BLaER1 treated with 17β-estradiol and CSF1 and Interleukin-3, amounts not matched to agents 10 nM and 100 nM (cell line): ENCODE results near the gene CBLC.

Source experiments
- H3K27ac ChIP-seq, 11 experiments: shearing (Covaris generic); formaldehyde crosslinking; 2 replicates each; pipeline ENCODE4 v1.8.1; 2022
- H3K27me3 ChIP-seq, 11 experiments: shearing (Covaris generic); formaldehyde crosslinking; 2 replicates each; pipeline ENCODE4 v1.8.1; 2022
- H3K36me3 ChIP-seq, 11 experiments: shearing (Covaris generic); formaldehyde crosslinking; 2 replicates each; pipeline ENCODE4 v1.8.1; 2022
- H3K4me1 ChIP-seq, 10 experiments: shearing (Covaris generic); formaldehyde crosslinking; 2 replicates each; pipeline ENCODE4 v1.8.1; 2022
- H3K4me2 ChIP-seq, 11 experiments: shearing (Covaris generic); formaldehyde crosslinking; 2 replicates each; pipeline ENCODE4 v1.8.1; 2022
- H3K4me3 ChIP-seq, 10 experiments: shearing (Covaris generic); formaldehyde crosslinking; 2 replicates each; pipeline ENCODE4 v1.8.1; 2022
- H3K9ac ChIP-seq, 11 experiments: shearing (Covaris generic); formaldehyde crosslinking; 2 replicates each; pipeline ENCODE4 v1.8.1; 2022
- H3K9me3 ChIP-seq, 11 experiments: shearing (Covaris generic); formaldehyde crosslinking; replicated peaks in 1 of 11; 2 replicates each; pipeline ENCODE4 v1.8.1; 2022
- H4K20me1 ChIP-seq, 11 experiments: shearing (Covaris generic); formaldehyde crosslinking; 2 replicates each; pipeline ENCODE4 v1.8.1; 2022
- Cebpa-rat ChIP-seq, 11 experiments: shearing (Covaris generic); IDR thresholded peaks; 2 replicates each; pipeline ENCODE4 v1.8.1; 2022

Gene CBLC

DNA sequence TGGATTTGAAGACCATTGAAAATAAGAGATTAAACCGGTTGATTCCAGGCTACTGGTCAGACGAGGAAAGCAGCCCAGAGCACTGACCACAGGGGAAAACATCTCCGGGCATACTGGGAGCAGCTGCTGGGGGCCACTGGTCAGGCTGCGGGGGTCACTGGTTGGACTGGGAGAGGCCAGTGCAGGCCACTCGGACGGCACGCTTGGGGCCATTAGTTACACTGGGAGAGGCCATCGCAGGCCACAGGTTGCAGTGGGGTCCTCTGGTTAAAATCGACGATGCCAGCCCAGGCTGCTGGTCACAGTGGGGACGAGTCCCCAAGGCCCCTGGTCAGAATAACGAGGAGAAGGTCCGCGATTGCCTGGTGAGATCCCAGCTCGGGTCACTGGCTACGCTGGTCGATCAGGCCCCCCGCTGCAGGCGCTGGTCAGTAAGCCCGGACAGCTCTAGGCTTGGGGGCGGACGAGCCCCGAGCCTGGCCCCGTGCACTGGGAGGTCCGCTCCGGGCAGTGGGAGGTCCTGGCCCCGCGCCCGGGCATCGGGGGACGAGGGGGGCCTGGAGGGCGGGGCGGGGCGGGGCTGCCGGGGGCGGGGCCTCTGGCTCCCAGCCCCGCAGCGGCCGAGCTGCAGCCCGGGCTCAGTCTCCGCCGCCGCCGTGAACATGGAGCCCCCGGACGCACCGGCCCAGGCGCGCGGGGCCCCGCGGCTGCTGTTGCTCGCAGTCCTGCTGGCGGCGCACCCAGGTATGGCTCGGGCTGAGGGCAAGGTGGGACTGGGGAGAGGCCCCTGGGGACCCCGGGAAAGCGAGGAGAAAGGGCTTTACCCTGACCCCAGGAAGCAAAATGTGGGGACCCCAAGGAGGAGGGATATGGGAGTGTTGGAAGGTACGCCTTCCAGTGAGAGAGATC, 31.0 kb downstream of the CBLC start, which contains the start of gene BCAM:
Gene BCAM, plus strand, starts transcription at position 641 of the 909 bp plus-strand sequence. Its CDS starts 22 bp downstream, at position 663.
- Histone ChIP-seq H3K36me3 (no peaks in the 10 kb centered on the region; a peak in 2 of 22 replicates), H3K27ac (peak within 1 kb of the TSS in 6 of 11 experiments; percentile 39 to 55 (median 50); a peak in 9 of 22 replicates), H3K4me2 (peak within 1 kb of the TSS; percentile 94 to 100 (median 99)), H3K9ac (peak within 1 kb of the TSS; percentile 40 to 80 (median 74); a peak in 21 of 22 replicates), H4K20me1 (no peaks in the 10 kb centered on the region), H3K27me3 (no peaks in the 10 kb centered on the region; a peak in 2 of 22 replicates), H3K9me3 (no peaks in the 10 kb centered on the region), H3K4me3 (peak within 1 kb of the TSS; percentile 50 to 73 (median 60)), H3K4me1 (peaks cover 16 to 30% (median 24%) of the 10 kb centered on the region in 10 experiments)
- TF ChIP-seq Cebpa-rat (IDR thresholded peaks at IDR 0.05) = no peak

DNA sequence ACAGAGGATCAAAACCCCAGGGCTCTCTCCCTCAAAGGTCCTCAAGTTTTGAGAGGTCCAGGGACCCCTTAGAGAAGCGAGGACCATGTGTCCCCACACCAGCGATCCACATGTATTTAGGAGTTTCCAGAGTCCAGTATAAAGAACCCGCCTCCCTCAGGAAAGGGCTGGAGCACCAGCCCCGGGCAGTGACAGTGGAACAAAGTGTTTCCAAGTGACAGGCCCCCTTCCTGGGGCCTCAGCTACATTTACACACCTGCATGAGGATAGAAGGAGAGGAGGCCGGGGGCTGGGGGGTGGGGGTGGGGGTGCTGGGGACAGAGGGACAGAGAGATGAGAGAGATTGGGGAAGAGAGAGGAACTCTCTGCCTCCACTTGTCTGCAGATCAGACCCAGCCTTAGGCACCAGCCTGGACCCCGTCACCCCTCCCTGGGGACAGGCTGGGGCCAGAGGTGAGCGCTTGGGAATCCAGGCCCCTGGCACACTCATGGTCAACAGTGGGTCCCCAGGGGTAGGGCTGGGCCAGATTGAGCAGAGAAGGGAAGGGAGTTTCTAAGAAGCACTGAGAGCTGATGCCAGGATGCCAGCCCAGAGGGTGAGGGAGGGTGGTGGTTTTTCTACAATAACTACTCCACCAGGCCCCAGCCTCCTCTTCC, 32.0 kb downstream of the CBLC start:
- Histone ChIP-seq H3K27ac (0 out of 22 replicates have a peak overlapping the region, but pooled peaks of 1 of the 11 experiments have one; percentile 45), H3K36me3 (no peaks in the 10 kb centered on the region; a peak in 2 of 22 replicates), H3K4me2 (peak overlapping the region; percentile 94 to 100 (median 99)), H4K20me1 (no peaks in the 10 kb centered on the region), H3K27me3 (no peaks in the 10 kb centered on the region; a peak in 2 of 22 replicates), H3K4me1 (peaks cover 20 to 30% (median 24%) of the 10 kb centered on the region in 10 experiments), H3K4me3 (peak overlapping the region; percentile 50 to 73 (median 60); a peak in 18 of 20 replicates), H3K9me3 (no peaks in the 10 kb centered on the region), H3K9ac (peak overlapping the region; percentile 36 to 80 (median 74); a peak in 18 of 22 replicates)
- TF ChIP-seq Cebpa-rat (IDR thresholded peaks at IDR 0.05) = no peak

DNA sequence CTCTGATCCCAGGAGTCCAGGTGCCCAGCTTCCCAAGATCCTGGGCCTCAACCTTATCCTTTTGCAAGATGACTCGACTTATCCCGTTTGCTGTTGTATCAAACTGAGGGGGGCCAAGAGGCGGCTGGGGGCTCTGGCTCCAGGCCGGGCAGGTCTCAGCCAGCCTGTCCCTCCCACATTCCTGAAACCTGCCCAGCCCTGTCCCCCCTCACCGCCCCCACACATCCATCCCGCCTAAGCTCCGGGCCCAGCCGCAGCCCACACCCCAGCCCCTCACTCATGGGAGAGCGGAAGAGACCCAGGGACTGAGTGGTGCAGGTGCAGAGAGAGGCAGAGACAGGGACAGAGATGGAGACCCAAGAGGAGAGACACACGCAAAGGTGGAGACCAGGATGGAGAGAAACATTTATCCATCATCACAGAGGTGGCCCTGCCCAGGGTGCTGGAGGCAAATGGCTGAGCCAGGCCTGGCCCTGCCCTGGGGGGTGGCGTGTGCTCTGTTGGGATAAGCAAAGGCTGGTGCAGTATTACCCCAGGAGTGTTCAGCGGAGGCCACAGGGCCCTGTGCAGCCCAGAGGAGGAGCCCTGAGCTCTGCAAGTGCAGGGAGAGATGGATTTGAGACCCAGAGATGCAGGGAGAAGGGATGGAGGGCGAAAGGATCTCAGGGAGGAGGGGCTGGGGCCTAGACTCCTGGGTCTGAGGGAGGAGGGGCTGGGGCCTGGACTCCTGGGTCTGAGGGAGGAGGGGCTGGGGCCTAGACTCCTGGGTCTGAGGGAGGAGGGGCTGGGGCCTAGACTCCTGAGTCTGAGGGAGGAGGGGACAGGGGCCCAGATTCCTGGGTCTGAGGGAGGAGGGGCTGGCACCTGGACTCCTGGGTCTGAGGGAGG, 32.8 kb downstream of the CBLC start:
- H3K9me3 ChIP-seq = no peaks in the 10 kb centered on the region
- peaks cover 20 to 30% (median 24%) of the 10 kb centered on the region in 10 experiments for H3K4me1 ChIP-seq
- H3K9ac ChIP-seq = peak overlapping the region in 3 of 11 experiments; percentile 4 to 37 (median 12); a peak in 1 of 22 replicates
- no peak for TF ChIP-seq Cebpa-rat (IDR thresholded peaks at IDR 0.05)
- H4K20me1 ChIP-seq = no peaks in the 10 kb centered on the region
- H3K27ac ChIP-seq = no peak overlapping the region
- no peak overlapping the region for H3K4me3 ChIP-seq
- H3K4me2 ChIP-seq = peak overlapping the region in 8 of 11 experiments; percentile 11 to 99 (median 38); a peak in 7 of 22 replicates
- no peaks in the 10 kb centered on the region; a peak in 2 of 22 replicates for H3K36me3 ChIP-seq
- no peaks in the 10 kb centered on the region; a peak in 2 of 22 replicates for H3K27me3 ChIP-seq

DNA sequence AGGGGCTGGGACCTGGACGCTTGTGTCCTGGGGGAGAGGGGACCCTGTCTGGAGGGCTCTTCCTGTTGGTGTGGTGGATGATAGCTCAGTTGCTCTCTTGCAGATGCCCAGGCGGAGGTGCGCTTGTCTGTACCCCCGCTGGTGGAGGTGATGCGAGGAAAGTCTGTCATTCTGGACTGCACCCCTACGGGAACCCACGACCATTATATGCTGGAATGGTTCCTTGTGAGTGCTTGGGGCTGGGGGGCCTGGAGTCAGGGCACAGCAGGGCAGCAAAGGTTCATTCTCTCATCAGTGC, 33.4 kb downstream of the CBLC start:
- H3K27ac ChIP-seq = no peak overlapping the region
- no peak overlapping the region for H3K9ac ChIP-seq
- no peaks in the 10 kb centered on the region for H3K9me3 ChIP-seq
- no peaks in the 10 kb centered on the region for H4K20me1 ChIP-seq
- H3K4me1 ChIP-seq = peaks cover 20 to 30% (median 24%) of the 10 kb centered on the region in 10 experiments
- TF ChIP-seq Cebpa-rat (IDR thresholded peaks at IDR 0.05) = no peak
- no peaks in the 10 kb centered on the region; a peak in 2 of 22 replicates for H3K36me3 ChIP-seq
- no peaks in the 10 kb centered on the region; a peak in 2 of 22 replicates for H3K27me3 ChIP-seq
- no peak overlapping the region for H3K4me3 ChIP-seq
- H3K4me2 ChIP-seq = no peak overlapping the region

DNA sequence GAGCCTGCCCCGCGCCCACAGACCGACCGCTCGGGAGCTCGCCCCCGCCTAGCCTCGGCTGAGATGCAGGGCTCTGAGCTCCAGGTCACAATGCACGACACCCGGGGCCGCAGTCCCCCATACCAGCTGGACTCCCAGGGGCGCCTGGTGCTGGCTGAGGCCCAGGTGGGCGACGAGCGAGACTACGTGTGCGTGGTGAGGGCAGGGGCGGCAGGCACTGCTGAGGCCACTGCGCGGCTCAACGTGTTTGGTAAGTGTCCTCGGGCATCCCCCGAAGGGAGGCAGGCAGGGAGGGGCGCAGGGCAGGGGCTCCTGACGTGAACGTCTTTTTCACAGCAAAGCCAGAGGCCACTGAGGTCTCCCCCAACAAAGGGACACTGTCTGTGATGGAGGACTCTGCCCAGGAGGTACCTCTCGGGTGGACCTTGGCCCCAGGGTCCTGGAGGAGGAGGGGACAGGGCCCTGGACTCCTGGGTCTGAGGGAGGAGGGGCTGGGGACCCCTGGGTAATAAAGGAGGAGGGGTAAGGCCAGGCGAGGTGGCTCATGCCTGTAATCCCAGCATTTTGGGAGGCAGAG, 34.5 kb downstream of the CBLC start:
- Histone ChIP-seq H3K27me3 (no peaks in the 10 kb centered on the region; a peak in 2 of 22 replicates), H3K4me3 (no peak overlapping the region), H3K36me3 (no peaks in the 10 kb centered on the region; a peak in 2 of 22 replicates), H3K4me2 (no peak overlapping the region), H3K9me3 (no peaks in the 10 kb centered on the region), H3K9ac (no peak overlapping the region), H4K20me1 (no peaks in the 10 kb centered on the region), H3K4me1 (peaks cover 20 to 30% (median 24%) of the 10 kb centered on the region in 10 experiments), H3K27ac (no peak overlapping the region)
- TF ChIP-seq Cebpa-rat (IDR thresholded peaks at IDR 0.05) = no peak

DNA sequence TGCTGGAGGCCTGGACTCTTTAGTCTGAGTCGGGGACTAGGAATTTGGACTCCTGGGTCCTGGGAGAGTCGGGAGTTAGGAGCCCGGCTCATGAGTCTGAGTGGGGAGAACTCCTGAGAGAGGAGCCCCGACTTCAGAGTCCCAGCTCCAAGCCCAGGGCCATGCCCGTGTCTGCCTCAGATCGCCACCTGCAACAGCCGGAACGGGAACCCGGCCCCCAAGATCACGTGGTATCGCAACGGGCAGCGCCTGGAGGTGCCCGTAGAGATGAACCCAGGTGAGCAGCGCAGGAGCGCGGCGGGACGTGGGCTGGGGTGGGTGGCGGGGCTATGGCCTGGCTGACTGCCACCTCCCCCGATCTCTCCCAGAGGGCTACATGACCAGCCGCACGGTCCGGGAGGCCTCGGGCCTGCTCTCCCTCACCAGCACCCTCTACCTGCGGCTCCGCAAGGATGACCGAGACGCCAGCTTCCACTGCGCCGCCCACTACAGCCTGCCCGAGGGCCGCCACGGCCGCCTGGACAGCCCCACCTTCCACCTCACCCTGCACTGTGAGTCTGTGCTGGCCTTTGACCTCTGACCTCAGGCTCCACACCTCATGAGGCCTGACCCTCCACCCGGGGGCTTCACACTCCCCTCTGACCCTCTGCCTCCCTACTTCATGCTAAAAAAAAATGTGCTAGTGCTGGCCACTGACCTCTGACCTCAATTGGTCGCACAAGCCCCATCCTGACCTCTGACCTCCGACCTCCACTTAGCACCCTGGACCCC, 35.6 kb downstream of the CBLC start:
- Histone ChIP-seq H3K9me3 (no peaks in the 10 kb centered on the region), H3K27me3 (no peaks in the 10 kb centered on the region; a peak in 2 of 22 replicates), H3K4me1 (peaks cover 12 to 21% (median 17%) of the 10 kb centered on the region in 10 experiments), H3K9ac (no peak overlapping the region), H4K20me1 (no peaks in the 10 kb centered on the region), H3K4me2 (no peak overlapping the region), H3K27ac (no peak overlapping the region), H3K4me3 (no peak overlapping the region), H3K36me3 (no peaks in the 10 kb centered on the region; a peak in 2 of 22 replicates)
- no peak for TF ChIP-seq Cebpa-rat (IDR thresholded peaks at IDR 0.05)

DNA sequence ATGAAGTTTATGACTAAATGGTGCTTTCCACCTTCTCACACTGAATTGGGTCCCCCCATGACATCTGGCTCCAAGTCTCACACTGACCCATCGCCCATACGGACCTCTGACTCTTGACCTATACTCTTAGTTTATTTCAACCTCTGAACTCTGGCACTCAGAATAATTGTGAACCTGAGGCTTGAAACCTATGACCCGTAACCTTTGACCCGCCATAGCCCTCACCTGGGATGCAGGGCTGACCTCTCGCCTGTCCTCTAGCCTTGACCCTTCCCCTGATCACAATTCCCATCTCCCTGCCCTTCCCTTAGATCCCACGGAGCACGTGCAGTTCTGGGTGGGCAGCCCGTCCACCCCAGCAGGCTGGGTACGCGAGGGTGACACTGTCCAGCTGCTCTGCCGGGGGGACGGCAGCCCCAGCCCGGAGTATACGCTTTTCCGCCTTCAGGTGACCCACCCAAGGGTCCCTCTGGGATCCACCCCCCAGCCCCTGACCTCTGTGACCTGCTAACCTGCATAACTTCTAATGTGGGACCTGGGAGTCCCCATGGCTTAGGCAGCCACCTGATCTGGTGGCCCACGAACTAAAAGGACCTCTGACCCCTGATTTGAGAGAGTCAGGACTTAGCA, 36.3 kb downstream of the CBLC start:
- Histone ChIP-seq H3K4me3 (no peak overlapping the region), H3K27ac (no peak overlapping the region), H3K4me2 (no peak overlapping the region), H3K4me1 (peaks cover 7 to 16% (median 12%) of the 10 kb centered on the region in 10 experiments), H4K20me1 (no peaks in the 10 kb centered on the region), H3K27me3 (no peaks in the 10 kb centered on the region; a peak in 2 of 22 replicates), H3K36me3 (no peaks in the 10 kb centered on the region; a peak in 2 of 22 replicates), H3K9ac (no peak overlapping the region), H3K9me3 (no peaks in the 10 kb centered on the region)
- TF ChIP-seq Cebpa-rat (IDR thresholded peaks at IDR 0.05) = no peak
